Heart left ventricle (tissue), 16 donors: Measurements from ENCODE around the gene IFT27. TPM values are rescaled to one million over a fixed set of nuclear protein-coding genes. Genes with fewer than 3 reads are reported as not detected.

Experiments
- ATAC-seq, 4 donors: fragments of 200-7000 bp; cut with Tn5 transposase; one replicate each; pipeline ENCODE4 v1.9.1; 2020 to 2022; ENCODE audit warnings: moderate library complexity in 4 of 4, mild to moderate bottlenecking in 3 of 4, moderate number of reproducible peaks in 1 of 4
- DNase-seq, 5 donors: peaks; one replicate each; pipeline ENCODE4 v3.0.0-alpha.2; 2020
- H3K27ac ChIP-seq, 12 donors: fragments of 200-600 bp; sonication (generic) in 4 of 12; one replicate each; pipeline versions ENCODE4 v1.5.0 to v1.8.0; 2016 to 2022; ENCODE audit warnings: mild to moderate bottlenecking in 2 of 12
- H3K27me3 ChIP-seq, 9 donors: fragments of 200-600 bp; sonication (generic) in 2 of 9; one replicate each; pipeline versions ENCODE4 v1.5.1 to v1.8.0; 2016 to 2022; ENCODE audit warnings: mild to moderate bottlenecking in 3 of 9
- H3K36me3 ChIP-seq, 9 donors: fragments of 200-600 bp; sonication (generic) in 2 of 9; one replicate each; pipeline versions ENCODE4 v1.5.0 to v1.8.0; 2018 to 2022; ENCODE audit warnings: mild to moderate bottlenecking in 2 of 9
- H3K4me1 ChIP-seq, 12 donors: fragments of 200-600 bp; sonication (generic) in 4 of 12; one replicate each; pipeline versions ENCODE4 v1.5.0 to v1.8.0; 2016 to 2022; ENCODE audit warnings: mild to moderate bottlenecking in 3 of 12
- H3K4me3 ChIP-seq, 12 donors: fragments of 200-600 bp; sonication (generic) in 4 of 12; one replicate each; pipeline versions ENCODE4 v1.5.0 to v1.8.0; 2017 to 2022; ENCODE audit warnings: mild to moderate bottlenecking in 9 of 12, moderate library complexity in 4 of 12
- H3K9me3 ChIP-seq, 12 donors: fragments of 200-600 bp; sonication (generic) in 4 of 12; one replicate each; pipeline versions ENCODE4 v1.5.0 to v1.8.0; 2016 to 2022; ENCODE audit warnings: mild to moderate bottlenecking in 1 of 12
- POLR2A ChIP-seq, 2 donors: fragments of 450-650 bp; IDR thresholded peaks; one replicate each; pipeline ENCODE4 v1.6.1; 2017; ENCODE audit warnings: antibody characterized with exemption in 2 of 2, mild to moderate bottlenecking in 2 of 2, moderate library complexity in 2 of 2
- WGBS, 4 donors: extraction: QIAGEN DNeasy Blood & Tissue Kit in 2 of 4; methylation state at CpG; one replicate each; pipeline versions ENCODE4 v1.1.5 to v1.1.7; 2013 to 2018; 5-methylcytosine and 5-hydroxymethylcytosine counted together
- intact Hi-C, 10 donors: fragments of 100-400 bp; cut with DNase I; formaldehyde crosslinking; loops; one replicate each; pipeline versions ENCODE4 v1.11.1 to v1.14.2; 2022
- polyA plus RNA-seq, 2 donors: library from polyadenylated mRNA; stranded (reverse); fragments of 200-250 nt; gene quantifications; one replicate each; pipeline ENCODE4 v1.2.3, GENCODE V29; 2013
- total RNA-seq, 9 donors: library from RNA; depleted of rRNA in 2 of 9; stranded (reverse); fragments of >200 nt in 2 of 9; fragmentation: NEBNext Ultra II Directional in 3 of 9; extraction: Animal tissue kit (Norgen Biotek cat#: 25700) in 3 of 9; gene quantifications; one replicate each; pipeline versions ENCODE4 v1.1.0 to v1.2.4, GENCODE V29; 2016 to 2023
- TF ChIP-seq, protein P1 (sequence below), 12 donors: fragments of 200-600 bp; sonication (generic) in 4 of 12; IDR thresholded peaks; one replicate each; pipeline versions ENCODE4 v1.5.0 to v1.8.0; 2018 to 2022; ENCODE audit warnings: antibody characterized with exemption in 12 of 12, mild to moderate bottlenecking in 5 of 12
- donor health status: ischemic (EF 13 %, LVEDD 7.1; RV severe dilation, severe dysfunction).
- donor health status: healthy with polysubstance abuse.
- donor health status: DM: no; HTN: yes; CAD: no.
- donor health status: DM: no; HTN: no; CAD: no.
- donor health status: ischemic (EF 25% LVEDD 6.9; RV normal size, moderate dysfunction).
- donor health status: ischemic (EF 25% LVEDD 5.7; RV mildly dilated, moderate dysfunction).
- donor health status: healthy.
- donor health status: DM: yes; HTN: yes; CAD: no.
- donor health status: ischemic (EF 35%, LVEDD 5.7; RV mildly dilated, moderate dysfunction).
- donor health status: nonischemic (EF 11% LVEDD 7.7; RV severe dilation, severe dysfunction).
- donor health status: DM: yes; HTN: yes; CAD: no.
- donor health status: PGD.
- donor health status: ischemic (EF 29% LVEDD 5.4; RV normal size, mild dysfunction).
- donor health status: nonischemic (EF 23%, LVEDD 6.1; RV moderate dilation, normal function).

The IFT27 gene
- total and polyA plus RNA-seq, 11 donors: 18.4 to 36.7 (median 25.8) TPM

DNA sequence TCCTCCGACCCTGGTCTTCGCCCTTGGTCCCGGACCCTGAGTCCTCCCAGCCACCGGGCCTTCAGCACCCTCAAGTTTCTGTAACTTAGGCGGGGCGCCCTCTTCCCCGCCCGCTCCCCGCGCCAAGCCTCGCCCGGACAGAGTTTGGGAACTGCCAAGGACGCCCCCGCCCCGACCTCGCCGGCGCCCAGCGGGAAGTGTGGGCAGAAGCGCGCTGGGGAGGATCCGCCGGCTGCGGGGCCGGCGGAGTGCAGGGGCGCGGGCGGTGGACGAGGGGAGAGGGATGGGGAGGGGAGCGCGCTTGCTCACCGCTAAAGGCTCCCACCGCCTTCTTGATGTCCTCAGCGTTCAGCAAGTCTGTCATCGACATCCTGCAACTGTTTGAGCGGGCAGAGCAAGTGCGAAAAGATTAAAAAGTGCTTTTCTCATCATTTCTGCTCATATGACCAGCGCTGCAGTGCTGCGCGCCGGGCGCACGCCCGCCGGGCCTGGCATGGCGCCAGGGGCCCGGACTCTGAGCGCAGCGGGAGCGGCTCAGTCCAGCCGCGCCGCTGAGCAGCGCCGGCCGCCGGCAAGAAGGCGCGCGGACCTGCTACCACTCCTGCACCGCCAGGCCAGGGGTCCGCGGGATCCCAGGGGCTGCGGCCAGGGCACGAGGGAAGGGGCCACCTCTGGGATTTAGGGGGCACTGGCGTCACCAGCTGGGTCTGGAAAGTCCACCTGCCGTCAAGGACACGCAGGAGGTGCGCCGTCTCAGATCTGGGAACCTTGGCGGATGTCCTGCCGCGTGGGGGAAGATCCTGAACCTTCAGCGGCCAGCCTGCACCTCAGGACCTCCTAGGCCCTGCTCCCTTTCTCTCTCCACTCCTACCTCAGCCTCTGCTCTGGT is 41.0 kb upstream of the IFT27 start, which contains the start of gene PVALB:
TSS of gene PVALB (minus strand) at position 400 of the 889 bp plus-strand sequence. CDS start at position 370, 30 bp downstream.
- intact Hi-C loops: no loop called here
- Histone ChIP-seq H3K9me3 (no peaks in the 10 kb centered on the region), H3K4me1 (peaks cover 0 to 15% (median 10%) of the 10 kb centered on the region in 12 donors), H3K27me3 (peaks cover 34 to 96% (median 69%) of the 10 kb centered on the region in 9 donors), H3K4me3 (peak within 1 kb of the TSS; percentile 5 to 43 (median 34)), H3K36me3 (no peaks in the 10 kb centered on the region), H3K27ac (no peak within 1 kb of the TSS)
- 1 to 3% (median 2%) methylated on average over 45 to 75 of the region's 75 CpGs for whole genome bisulfite sequencing, 4 donors
- DNase-seq (peak in 2 of 5 donors; percentile 25 to 38), ATAC-seq (peak in 3 of 4 donors; percentile 69 to 90 (median 70))
- TF ChIP-seq POLR2A (IDR thresholded peaks at IDR 0.05): no peak
- TF ChIP-seq, protein P1, sequence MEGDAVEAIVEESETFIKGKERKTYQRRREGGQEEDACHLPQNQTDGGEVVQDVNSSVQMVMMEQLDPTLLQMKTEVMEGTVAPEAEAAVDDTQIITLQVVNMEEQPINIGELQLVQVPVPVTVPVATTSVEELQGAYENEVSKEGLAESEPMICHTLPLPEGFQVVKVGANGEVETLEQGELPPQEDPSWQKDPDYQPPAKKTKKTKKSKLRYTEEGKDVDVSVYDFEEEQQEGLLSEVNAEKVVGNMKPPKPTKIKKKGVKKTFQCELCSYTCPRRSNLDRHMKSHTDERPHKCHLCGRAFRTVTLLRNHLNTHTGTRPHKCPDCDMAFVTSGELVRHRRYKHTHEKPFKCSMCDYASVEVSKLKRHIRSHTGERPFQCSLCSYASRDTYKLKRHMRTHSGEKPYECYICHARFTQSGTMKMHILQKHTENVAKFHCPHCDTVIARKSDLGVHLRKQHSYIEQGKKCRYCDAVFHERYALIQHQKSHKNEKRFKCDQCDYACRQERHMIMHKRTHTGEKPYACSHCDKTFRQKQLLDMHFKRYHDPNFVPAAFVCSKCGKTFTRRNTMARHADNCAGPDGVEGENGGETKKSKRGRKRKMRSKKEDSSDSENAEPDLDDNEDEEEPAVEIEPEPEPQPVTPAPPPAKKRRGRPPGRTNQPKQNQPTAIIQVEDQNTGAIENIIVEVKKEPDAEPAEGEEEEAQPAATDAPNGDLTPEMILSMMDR (IDR thresholded peaks at IDR 0.05): no peak

DNA sequence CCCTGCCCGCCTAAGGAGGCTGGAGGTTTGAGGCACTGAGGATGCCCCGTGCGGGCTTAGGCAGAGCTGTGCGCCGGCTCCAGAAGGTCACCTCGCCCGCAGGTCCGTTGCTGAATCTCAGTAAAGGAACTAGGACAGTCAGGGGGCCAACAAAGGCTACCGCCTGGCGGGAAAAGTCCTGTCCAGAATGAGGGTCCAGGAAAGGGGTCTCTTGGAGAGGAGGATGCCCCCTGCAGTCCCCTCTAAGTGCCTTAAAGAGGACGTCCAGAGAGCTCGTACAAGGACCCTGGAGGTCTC is 40.4 kb upstream of the IFT27 start:
- H3K27me3 ChIP-seq: peaks cover 34 to 97% (median 69%) of the 10 kb centered on the region in 9 donors
- H3K27ac ChIP-seq: no peak overlapping the region
- H3K36me3 ChIP-seq: no peaks in the 10 kb centered on the region
- peaks cover 0 to 15% (median 10%) of the 10 kb centered on the region in 12 donors for H3K4me1 ChIP-seq
- no peaks in the 10 kb centered on the region for H3K9me3 ChIP-seq
- no peak for ATAC-seq
- TF ChIP-seq, protein P1 (IDR thresholded peaks at IDR 0.05): no peak
- TF ChIP-seq POLR2A (IDR thresholded peaks at IDR 0.05): no peak
- intact Hi-C loops: no loop called here
- no peak for DNase-seq
- peak overlapping the region in 6 of 12 donors; percentile 8 to 43 (median 38) for H3K4me3 ChIP-seq
- 0 to 5% (median 4%) methylated on average over 6 to 12 of the region's 12 CpGs for WGBS, 4 donors

DNA sequence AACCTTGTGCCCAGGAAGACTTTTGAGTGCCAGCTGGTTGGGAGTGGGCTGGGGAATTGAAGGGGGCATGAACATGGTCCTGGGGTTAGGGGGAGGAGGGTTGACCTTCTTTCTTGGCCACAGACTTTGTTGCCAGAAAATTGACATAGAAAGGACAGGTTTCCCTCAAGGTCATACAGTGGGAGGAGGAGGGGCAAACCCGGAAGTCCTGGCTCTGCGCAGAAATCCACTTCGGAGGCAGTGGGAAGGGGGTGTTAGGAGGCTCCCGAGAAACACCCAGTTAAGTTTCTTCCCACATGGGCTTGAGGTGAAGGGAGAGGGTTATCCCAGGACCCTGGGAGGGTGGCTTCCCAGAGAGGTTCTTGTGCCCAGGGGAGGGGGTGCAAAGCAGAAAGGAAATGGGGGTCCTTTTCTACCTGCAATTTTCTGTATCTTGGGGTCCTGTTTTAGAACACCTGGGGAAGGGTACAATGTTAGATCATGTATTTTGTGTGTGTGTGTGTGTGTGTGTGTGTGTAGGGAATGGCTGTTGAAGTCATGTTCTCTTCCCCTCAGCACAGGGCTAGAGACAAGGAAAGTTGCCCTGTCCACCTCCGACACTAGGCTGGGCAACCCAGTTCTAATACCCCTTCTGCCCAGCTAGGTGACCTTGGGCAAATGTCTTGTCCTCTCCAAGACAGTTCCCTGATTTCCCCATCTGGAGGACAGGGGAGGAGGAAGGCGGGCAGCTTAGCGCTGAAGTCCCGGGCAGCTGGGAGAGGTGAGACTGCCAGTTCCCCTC is 39.8 kb upstream of the IFT27 start:
- Histone ChIP-seq H3K36me3 (no peaks in the 10 kb centered on the region), H3K4me1 (peaks cover 0 to 15% (median 10%) of the 10 kb centered on the region in 12 donors), H3K27me3 (peaks cover 34 to 92% (median 63%) of the 10 kb centered on the region in 9 donors), H3K9me3 (no peaks in the 10 kb centered on the region), H3K4me3 (peak overlapping the region in 1 of 12 donors; percentile 8), H3K27ac (no peak overlapping the region)
- intact Hi-C loops: no loop called here
- 31 to 62% (median 36%) methylated on average over 5 to 8 of the region's 8 CpGs for WGBS, 4 donors
- TF ChIP-seq, protein P1 (IDR thresholded peaks at IDR 0.05): no peak
- no peak for TF ChIP-seq POLR2A (IDR thresholded peaks at IDR 0.05)
- ATAC-seq (no peak), DNase-seq (no peak)

DNA sequence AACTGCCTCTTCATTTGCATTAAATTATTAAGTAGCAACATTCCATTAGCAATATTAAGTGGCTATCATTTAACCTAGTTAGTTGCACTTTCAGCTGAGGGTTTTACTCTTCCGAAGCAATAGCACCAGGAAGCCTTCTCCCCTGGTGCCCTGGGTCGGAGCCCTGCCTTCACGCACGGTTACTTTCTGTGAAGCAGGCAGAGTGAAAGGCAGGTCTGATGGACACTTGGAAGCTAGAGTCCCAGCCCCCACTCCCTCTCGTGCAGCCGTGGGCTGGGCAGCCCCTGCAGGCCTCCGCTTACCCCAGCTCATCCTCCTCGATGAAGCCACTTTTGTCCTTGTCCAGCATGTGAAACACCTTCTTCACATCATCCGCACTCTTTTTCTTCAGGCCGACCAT is 38.9 kb upstream of the IFT27 start:
- Histone ChIP-seq H3K36me3 (no peaks in the 10 kb centered on the region), H3K9me3 (no peaks in the 10 kb centered on the region), H3K27me3 (peaks cover 32 to 85% (median 55%) of the 10 kb centered on the region in 9 donors), H3K4me1 (peaks cover 0 to 15% (median 10%) of the 10 kb centered on the region in 12 donors), H3K4me3 (no peak overlapping the region), H3K27ac (no peak overlapping the region)
- WGBS, 4 donors: 58 to 71% (median 62%) methylated on average over 10 of the region's 10 CpGs
- intact Hi-C loops: no loop called here
- ATAC-seq: no peak
- TF ChIP-seq, protein P1 (IDR thresholded peaks at IDR 0.05): no peak
- TF ChIP-seq POLR2A (IDR thresholded peaks at IDR 0.05): no peak
- DNase-seq: no peak
